ENCODE measurements around the gene PIKFYVE. TPM values are rescaled to one million over a fixed set of nuclear protein-coding genes. Genes with fewer than 3 reads are reported as not detected.

The PIKFYVE gene
- total RNA-seq, 1 donor from 2014 or later: 13.9 TPM

GRCh38 chr2:208252716-208253492 lies 13.2 kb upstream of the PIKFYVE start:
- Histone ChIP-seq H3K4me3 (peak overlapping the region; percentile 88), H3K27ac (replicated peaks) (peak overlapping the region; percentile 91), H3K36me3 (peaks cover 44% of the 10 kb centered on the region), H3K9me3 (replicated peaks) (no peaks in the 10 kb centered on the region), H3K27me3 (ENCODE audit: low read depth) (no peaks in the 10 kb centered on the region), H3K4me1 (peaks cover 57% of the 10 kb centered on the region)
- no peak for DNase-seq
- intact Hi-C loops (cut with micrococcal nuclease): no loop called here
- TF ChIP-seq CTCF (IDR thresholded peaks at IDR 0.05; ENCODE audit: borderline replicate concordance): no peak

GRCh38 chr2:208253600-208254117 lies 12.4 kb upstream of the PIKFYVE start:
- intact Hi-C loops (cut with micrococcal nuclease): no loop called here
- no peak for TF ChIP-seq CTCF (IDR thresholded peaks at IDR 0.05; ENCODE audit: borderline replicate concordance)
- DNase-seq: no peak
- H3K36me3 ChIP-seq: peaks cover 37% of the 10 kb centered on the region
- no peaks in the 10 kb centered on the region for H3K27me3 ChIP-seq (ENCODE audit: low read depth)
- peak overlapping the region; percentile 91 for H3K27ac ChIP-seq (replicated peaks)
- no peaks in the 10 kb centered on the region for H3K9me3 ChIP-seq (replicated peaks)
- H3K4me1 ChIP-seq: peaks cover 60% of the 10 kb centered on the region
- peak overlapping the region; percentile 88 for H3K4me3 ChIP-seq

- Histone ChIP-seq H3K4me1 (peaks cover 60% of the 10 kb centered on the region), H3K36me3 (peaks cover 30% of the 10 kb centered on the region), H3K9me3 (replicated peaks) (no peaks in the 10 kb centered on the region), H3K27me3 (ENCODE audit: low read depth) (no peaks in the 10 kb centered on the region), H3K4me3 (peak overlapping the region; percentile 88), H3K27ac (replicated peaks) (peak overlapping the region; percentile 91)
- intact Hi-C loops (cut with micrococcal nuclease): no loop called here
- peak; percentile 84 for TF ChIP-seq CTCF (IDR thresholded peaks at IDR 0.05; ENCODE audit: borderline replicate concordance)
- DNase-seq: peak; percentile 86
Measured at GRCh38 chr2:208254118-208254870, 11.8 kb upstream of the PIKFYVE start.

GRCh38 chr2:208254871-208255556 lies 11.0 kb upstream of the PIKFYVE start, which contains the start of gene IDH1:
Gene IDH1, minus strand, starts transcription at chr2:208255071. Its CDS starts 3,520 bp downstream, at chr2:208251551.
- peak; percentile 58 for TF ChIP-seq CTCF (IDR thresholded peaks at IDR 0.05; ENCODE audit: borderline replicate concordance)
- Histone ChIP-seq H3K4me1 (peaks cover 57% of the 10 kb centered on the region), H3K9me3 (replicated peaks) (no peaks in the 10 kb centered on the region), H3K4me3 (peak within 1 kb of the TSS; percentile 88), H3K27me3 (ENCODE audit: low read depth) (no peaks in the 10 kb centered on the region), H3K27ac (replicated peaks) (peak within 1 kb of the TSS; percentile 91), H3K36me3 (peaks cover 23% of the 10 kb centered on the region)
- DNase-seq: peak; percentile 97
- intact Hi-C loops (cut with micrococcal nuclease): no loop called here

GRCh38 chr2:208255557-208256106 lies 10.4 kb upstream of the PIKFYVE start:
- DNase-seq: no peak
- no peaks in the 10 kb centered on the region for H3K27me3 ChIP-seq (ENCODE audit: low read depth)
- TF ChIP-seq CTCF (IDR thresholded peaks at IDR 0.05; ENCODE audit: borderline replicate concordance): peak; percentile 4
- H3K4me1 ChIP-seq: peaks cover 51% of the 10 kb centered on the region
- H3K36me3 ChIP-seq: peaks cover 17% of the 10 kb centered on the region
- no peaks in the 10 kb centered on the region for H3K9me3 ChIP-seq (replicated peaks)
- peak overlapping the region; percentile 91 for H3K27ac ChIP-seq (replicated peaks)
- H3K4me3 ChIP-seq: peak overlapping the region; percentile 88
- intact Hi-C loops (cut with micrococcal nuclease): no loop called here
